HEK293T (cell line): ENCODE measurements around the gene ATP5MG.

Experiments used
- CTCF ChIA-PET: fragments of 350-600 bp; formaldehyde crosslinking; extraction: SDS; loops from one replicate; lab custom pipeline; 2021; ENCODE audit warnings: antibody characterized with exemption, inconsistent platforms; lab: Yijun Ruan, JAX
- POLR2A ChIA-PET: fragments of 350-600 bp; formaldehyde crosslinking; extraction: SDS; loops from one replicate; lab custom pipeline; 2020; ENCODE audit warnings: antibody characterized with exemption, inconsistent platforms; lab: Yijun Ruan, JAX
- DNase-seq: peaks from one replicate; pipeline ENCODE4 v3.0.0; 2012; ENCODE audit warnings: mixed read lengths; ENCODE audit errors: extremely low spot score
- ARNT ChIP-seq: fragments of 450-650 bp; IDR thresholded peaks from 2 replicates; pipeline ENCODE4 v1.6.1; 2017; ENCODE audit warnings: mild to moderate bottlenecking
- BHLHE40 ChIP-seq: fragments of 450-650 bp; IDR thresholded peaks from 2 replicates; pipeline ENCODE4 v1.6.1; 2016; ENCODE audit warnings: mild to moderate bottlenecking, moderate library complexity, borderline replicate concordance
- CTBP1 ChIP-seq: fragments of 450-650 bp; IDR thresholded peaks from 2 replicates; pipeline ENCODE4 v1.6.1; 2016; ENCODE audit warnings: borderline replicate concordance
- ELF4 ChIP-seq: fragments of 450-650 bp; IDR thresholded peaks from 2 replicates; pipeline ENCODE4 v1.6.1; 2017; ENCODE audit warnings: antibody characterized with exemption
- FOXA1 ChIP-seq: fragments of 450-650 bp; IDR thresholded peaks from 2 replicates; pipeline ENCODE4 v1.6.1; 2016; ENCODE audit warnings: mild to moderate bottlenecking
- FOXK2 ChIP-seq: fragments of 450-650 bp; IDR thresholded peaks from 2 replicates; pipeline ENCODE4 v1.6.1; 2016; ENCODE audit warnings: mild to moderate bottlenecking
- FOXM1 ChIP-seq: fragments of 450-650 bp; IDR thresholded peaks from 2 replicates; pipeline ENCODE4 v1.6.1; 2017; ENCODE audit warnings: mild to moderate bottlenecking, borderline replicate concordance
- HDGF ChIP-seq: fragments of 450-650 bp; IDR thresholded peaks from 2 replicates; pipeline ENCODE4 v1.6.1; 2017; ENCODE audit warnings: antibody characterized with exemption, borderline replicate concordance
- L3MBTL2 ChIP-seq: fragments of 450-650 bp; conservative IDR thresholded peaks from 2 replicates; pipeline ENCODE4 v1.6.1; 2016; ENCODE audit warnings: mild to moderate bottlenecking
- LEF1 ChIP-seq: fragments of 450-650 bp; IDR thresholded peaks from 2 replicates; pipeline ENCODE4 v1.6.1; 2017; ENCODE audit warnings: mild to moderate bottlenecking, borderline replicate concordance
- NFRKB ChIP-seq: fragments of 450-650 bp; IDR thresholded peaks from 2 replicates; pipeline ENCODE4 v1.6.1; 2016; ENCODE audit warnings: mild to moderate bottlenecking, moderate library complexity
- SP1 ChIP-seq: fragments of 450-650 bp; IDR thresholded peaks from 2 replicates; pipeline ENCODE4 v1.6.1; 2017
- SUZ12 ChIP-seq: fragments of 450-650 bp; IDR thresholded peaks from 2 replicates; pipeline ENCODE4 v1.6.1; 2016; ENCODE audit warnings: mild to moderate bottlenecking
- TARDBP ChIP-seq: fragments of 450-650 bp; IDR thresholded peaks from 2 replicates; pipeline ENCODE4 v1.6.1; 2016
- ZNF384 ChIP-seq: fragments of 450-650 bp; IDR thresholded peaks from 2 replicates; pipeline ENCODE4 v1.6.1; 2016
- TF ChIP-seq, protein P1 (sequence below): fragments of 450-650 bp; IDR thresholded peaks from 2 replicates; pipeline ENCODE4 v1.6.1; 2016

Gene ATP5MG

GRCh38 chr11:118370774-118371173, 30.6 kb upstream of the ATP5MG start:
- TF ChIP-seq CTBP1 (no peak), ELF4 (no peak), ZNF384 (no peak), FOXK2 (no peak), TARDBP (no peak), HDGF (no peak), SP1 (no peak), BHLHE40 (no peak), SUZ12 (no peak), NFRKB (no peak), FOXM1 (no peak), ARNT (no peak), LEF1 (no peak)
- TF ChIP-seq, protein P1, sequence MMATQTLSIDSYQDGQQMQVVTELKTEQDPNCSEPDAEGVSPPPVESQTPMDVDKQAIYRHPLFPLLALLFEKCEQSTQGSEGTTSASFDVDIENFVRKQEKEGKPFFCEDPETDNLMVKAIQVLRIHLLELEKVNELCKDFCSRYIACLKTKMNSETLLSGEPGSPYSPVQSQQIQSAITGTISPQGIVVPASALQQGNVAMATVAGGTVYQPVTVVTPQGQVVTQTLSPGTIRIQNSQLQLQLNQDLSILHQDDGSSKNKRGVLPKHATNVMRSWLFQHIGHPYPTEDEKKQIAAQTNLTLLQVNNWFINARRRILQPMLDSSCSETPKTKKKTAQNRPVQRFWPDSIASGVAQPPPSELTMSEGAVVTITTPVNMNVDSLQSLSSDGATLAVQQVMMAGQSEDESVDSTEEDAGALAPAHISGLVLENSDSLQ = no peak
- POLR2A ChIA-PET = no interaction called here
- CTCF ChIA-PET = interaction anchor here (0.6 kb wide), 1 partner anchor 52 kb away, joined by 5 read pairs; no protein-coding TSS in a partner anchor
- no peak for DNase-seq

DNA sequence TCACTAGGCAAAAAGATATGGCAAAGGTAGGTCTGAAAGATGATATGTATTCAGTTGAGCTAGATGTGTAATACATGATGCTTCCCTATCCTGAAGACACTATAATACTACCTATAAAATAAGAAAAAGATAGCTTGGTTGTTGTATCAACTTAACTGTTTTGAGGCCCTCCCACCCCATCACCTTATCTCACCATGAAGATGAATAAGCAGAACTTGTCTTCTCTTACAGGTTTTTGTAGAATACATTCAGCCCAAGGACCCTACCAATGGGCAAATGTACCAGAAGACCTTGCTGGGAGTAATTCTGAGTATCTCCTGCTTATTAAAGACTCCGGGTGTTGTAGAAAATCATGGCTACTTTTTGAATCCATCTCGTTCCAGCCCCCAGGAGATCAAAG, 28.1 kb upstream of the ATP5MG start:
- no peak for DNase-seq
- TF ChIP-seq NFRKB (no peak), TARDBP (no peak), SUZ12 (no peak), FOXM1 (no peak), FOXK2 (no peak), ARNT (no peak)
- ChIA-PET CTCF (no interaction called here), POLR2A (no interaction called here)

DNA sequence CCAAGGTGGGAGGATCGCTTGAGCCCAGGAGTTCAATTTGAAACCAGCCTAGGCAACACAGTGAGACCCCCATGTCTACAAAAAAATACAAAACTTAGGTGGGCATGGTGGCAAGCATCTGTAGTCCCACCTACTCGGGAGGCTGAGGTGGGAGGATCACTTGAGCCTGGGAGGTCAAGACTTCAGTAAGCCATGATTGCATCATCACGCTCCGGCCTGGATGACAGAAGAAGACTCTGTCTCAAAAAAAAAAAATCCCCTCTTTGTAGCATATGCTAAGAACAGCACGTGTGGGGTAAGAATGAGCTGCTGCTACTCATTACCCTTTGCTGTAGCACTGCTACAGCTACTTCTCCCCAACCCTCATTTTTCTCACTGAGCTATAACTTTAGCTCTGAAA, 27.5 kb upstream of the ATP5MG start:
- ChIA-PET CTCF (no interaction called here), POLR2A (no interaction called here)
- no peak for TF ChIP-seq LEF1
- no peak for TF ChIP-seq NFRKB
- no peak for TF ChIP-seq SP1
- TF ChIP-seq ELF4 = no peak
- TF ChIP-seq TARDBP = no peak
- TF ChIP-seq CTBP1 = no peak
- no peak for TF ChIP-seq SUZ12
- no peak for TF ChIP-seq ARNT
- TF ChIP-seq FOXM1 = no peak
- TF ChIP-seq ZNF384 = no peak
- TF ChIP-seq FOXK2 = no peak
- DNase-seq = no peak

- no peak for DNase-seq
- ChIA-PET CTCF (no interaction called here), POLR2A (interaction anchor here (1.4 kb wide), 1 partner anchor 61 kb away, joined by 3 read pairs; no protein-coding TSS in a partner anchor)
- TF ChIP-seq TARDBP (no peak), BHLHE40 (no peak), ELF4 (no peak), ARNT (no peak), CTBP1 (no peak), SP1 (no peak), NFRKB (no peak), FOXK2 (no peak), L3MBTL2 (no peak), SUZ12 (no peak), FOXM1 (no peak), LEF1 (no peak)
- TF ChIP-seq, protein P1 = no peak
Observed at GRCh38 chr11:118374729-118375128, 26.7 kb upstream of the ATP5MG start.

DNA sequence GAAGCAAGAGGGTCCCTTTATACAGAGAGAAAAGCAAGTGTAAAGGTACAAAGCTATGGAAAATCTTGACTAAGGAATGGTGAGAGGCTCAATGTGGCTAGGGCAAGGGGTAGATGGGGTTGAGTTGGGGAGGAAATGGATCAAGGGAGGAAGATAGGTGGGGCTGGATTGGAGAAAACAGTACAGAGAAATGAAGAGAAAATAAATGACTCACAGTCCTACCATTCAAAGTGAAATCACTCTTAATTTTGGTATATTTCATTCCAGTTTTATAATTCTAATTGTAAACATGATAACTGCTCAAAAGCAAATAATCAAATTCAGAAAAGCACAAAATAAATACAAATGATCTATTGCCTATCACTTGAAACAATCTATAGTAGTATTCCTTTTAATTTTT, 25.4 kb upstream of the ATP5MG start:
- TF ChIP-seq FOXM1 = no peak
- TF ChIP-seq ZNF384 = no peak
- TF ChIP-seq BHLHE40 = no peak
- TF ChIP-seq ARNT = no peak
- no peak for TF ChIP-seq SP1
- no peak for TF ChIP-seq SUZ12
- no peak for TF ChIP-seq ELF4
- no peak for TF ChIP-seq CTBP1
- TF ChIP-seq, protein P1 = no peak
- no peak for TF ChIP-seq NFRKB
- no peak for TF ChIP-seq TARDBP
- no peak for TF ChIP-seq LEF1
- CTCF ChIA-PET = no interaction called here

DNA sequence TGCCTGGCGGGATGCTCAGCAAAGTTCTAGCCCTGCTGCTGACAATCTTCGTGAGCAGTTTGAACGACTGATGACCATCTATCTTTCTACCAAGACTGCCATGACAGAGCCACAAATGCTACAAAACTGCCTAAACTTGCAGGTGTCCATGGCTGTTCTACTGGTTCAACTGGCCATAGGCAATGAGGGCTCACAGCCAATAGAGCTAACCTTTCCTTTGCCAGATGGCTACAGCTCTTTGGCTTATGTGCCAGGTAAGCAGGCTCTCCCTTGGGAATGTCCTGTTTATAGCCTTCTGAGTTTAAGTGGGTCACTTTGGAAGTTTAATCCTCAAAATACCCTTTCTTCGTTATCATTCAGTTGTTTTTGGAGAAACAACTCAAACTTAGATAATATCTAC, 21.9 kb upstream of the ATP5MG start:
- CTCF ChIA-PET = no interaction called here
- DNase-seq = no peak
- TF ChIP-seq BHLHE40 = no peak
- POLR2A ChIA-PET = no interaction called here

More for the DNA sequence above, 25.4 kb upstream of the ATP5MG start:
- no peak for DNase-seq
- POLR2A ChIA-PET = interaction anchor here (1.4 kb wide), 1 partner anchor 60 kb away, joined by 3 read pairs; no protein-coding TSS in a partner anchor

DNA sequence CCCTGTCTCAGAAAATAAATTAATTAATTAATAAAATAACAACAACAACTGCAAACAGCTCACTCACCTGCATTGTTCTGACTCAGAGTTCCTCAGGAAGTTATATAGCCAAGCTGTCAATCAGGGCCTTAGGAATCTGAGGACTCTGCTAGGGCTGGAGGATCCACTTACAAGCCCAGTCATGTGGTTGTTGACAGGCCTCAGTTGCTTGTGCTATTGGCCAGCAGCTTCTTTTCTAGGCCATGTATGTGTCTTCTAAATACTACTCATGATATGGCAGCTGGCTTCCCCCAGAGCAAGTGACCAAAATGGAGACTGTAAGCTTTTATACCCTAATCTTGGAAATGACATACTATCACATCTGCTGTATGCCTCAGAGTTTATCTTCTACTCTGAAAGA, 20.8 kb upstream of the ATP5MG start:
- no peak for DNase-seq
- POLR2A ChIA-PET = no interaction called here
- TF ChIP-seq, protein P1 = no peak
- TF ChIP-seq TARDBP = no peak
- TF ChIP-seq HDGF = no peak
- no peak for TF ChIP-seq ZNF384
- no peak for TF ChIP-seq BHLHE40
- no peak for TF ChIP-seq FOXM1
- no peak for TF ChIP-seq FOXA1
- TF ChIP-seq ELF4 = no peak
- no peak for TF ChIP-seq CTBP1
- CTCF ChIA-PET = no interaction called here
